GM23338 (cell line): Measurements from ENCODE around the gene TAF1A. TPM values are rescaled to one million over a fixed set of nuclear protein-coding genes. Genes with fewer than 3 reads are reported as not detected.
A peak's percentile ranks its signal among the peaks of the same experiment; 100 is the strongest.

ENCODE experiments used
- ATAC-seq: fragments of 200-7000 bp; cut with Tn5 transposase; 3 replicates; pipeline ENCODE4 v1.9.1; 2020
- DNase-seq: peaks from one replicate; pipeline ENCODE4 v3.0.0-alpha.2; 2015; ENCODE audit warnings: low spot score
- H2AFZ ChIP-seq: fragments of 200-600 bp; sonication (generic); 2 replicates; pipeline ENCODE4 v1.8.0; 2016; ENCODE audit warnings: antibody characterized with exemption, mild to moderate bottlenecking, moderate library complexity
- H3F3A ChIP-seq: fragments of 200-600 bp; sonication (generic); replicated peaks from 2 replicates; pipeline ENCODE4 v1.8.0; 2017; ENCODE audit warnings: antibody characterized with exemption, mixed run types, low read depth
- H3K27ac ChIP-seq: fragments of 200-600 bp; sonication (generic); 2 replicates; pipeline ENCODE4 v1.6.1; 2016; ENCODE audit warnings: low read depth
- H3K27me3 ChIP-seq: fragments of 200-600 bp; sonication (generic); 2 replicates; pipeline ENCODE4 v1.8.0; 2016; ENCODE audit warnings: mild to moderate bottlenecking, mixed run types, moderate library complexity; ENCODE audit not compliant: insufficient read depth
- H3K36me3 ChIP-seq: fragments of 200-600 bp; sonication (generic); 2 replicates; pipeline ENCODE4 v1.8.0; 2016; ENCODE audit warnings: mild to moderate bottlenecking; ENCODE audit not compliant: insufficient read depth
- H3K4me1 ChIP-seq: fragments of 200-600 bp; sonication (generic); 2 replicates; pipeline ENCODE4 v1.8.0; 2016; ENCODE audit warnings: mild to moderate bottlenecking, moderate library complexity; ENCODE audit not compliant: insufficient read depth
- H3K4me2 ChIP-seq: fragments of 200-600 bp; sonication (generic); 2 replicates; pipeline ENCODE4 v1.7.1; 2017; ENCODE audit warnings: mixed run types
- H3K4me3 ChIP-seq: fragments of 200-600 bp; sonication (generic); 2 replicates; pipeline ENCODE4 v1.6.1; 2016; ENCODE audit warnings: mixed run types
- H3K79me2 ChIP-seq: fragments of 200-600 bp; sonication (generic); replicated peaks from 2 replicates; pipeline ENCODE4 v1.8.0; 2017; ENCODE audit warnings: mild to moderate bottlenecking; ENCODE audit not compliant: insufficient read depth
- H3K9me2 ChIP-seq: fragments of 200-600 bp; sonication (generic); 2 replicates; pipeline ENCODE4 v1.8.0; 2017; ENCODE audit not compliant: insufficient read depth
- H4K20me1 ChIP-seq: fragments of 200-600 bp; sonication (generic); replicated peaks from 2 replicates; pipeline ENCODE4 v1.8.0; 2017; ENCODE audit warnings: mild to moderate bottlenecking; ENCODE audit not compliant: insufficient read depth
- H3K27ac Mint-ChIP-seq: 2 replicates; pipeline ENCODE4 v1.8.0; 2020; ENCODE audit warnings: inconsistent platforms, mild to moderate bottlenecking, moderate library complexity, mixed read lengths
- H3K27me3 Mint-ChIP-seq: 3 replicates; pipeline ENCODE4 v1.8.0; 2022; ENCODE audit warnings: low read depth, mild to moderate bottlenecking, moderate library complexity, mixed read lengths, inconsistent platforms; ENCODE audit not compliant: insufficient read depth, poor library complexity
- H3K36me3 Mint-ChIP-seq: 3 replicates; pipeline ENCODE4 v1.8.0; 2021; ENCODE audit warnings: low read depth, mild to moderate bottlenecking, inconsistent platforms, moderate library complexity, mixed read lengths
- H3K4me1 Mint-ChIP-seq: 3 replicates; pipeline ENCODE4 v1.8.0; 2020; ENCODE audit warnings: mild to moderate bottlenecking, inconsistent platforms, mixed read lengths
- H3K4me3 Mint-ChIP-seq: 3 replicates; pipeline ENCODE4 v1.8.0; 2021; ENCODE audit warnings: moderate library complexity, mild to moderate bottlenecking, inconsistent platforms, mixed read lengths
- H3K9me3 Mint-ChIP-seq: 3 replicates; pipeline ENCODE4 v1.8.0; 2020; ENCODE audit warnings: moderate library complexity, mild to moderate bottlenecking, inconsistent platforms, mixed read lengths
- CREB1 ChIP-seq: fragments of 250-450 bp; sonication (Bioruptor Pico); IDR thresholded peaks from 2 replicates; pipeline ENCODE4 v1.5.0; 2020; ENCODE audit warnings: low read depth, mild to moderate bottlenecking, moderate library complexity
- CTCF ChIP-seq, 2 experiments: fragments of 200-600 bp in 1 of 2; sonication (generic) in 1 of 2; conservative IDR thresholded peaks; 2 replicates each; pipeline versions ENCODE4 v1.5.1 to v1.6.1; 2016 to 2017; ENCODE audit warnings: antibody characterized with exemption in 2 of 2, low read depth in 2 of 2, mild to moderate bottlenecking in 2 of 2, moderate library complexity in 1 of 2
- EZH2phosphoT487 ChIP-seq: fragments of 200-600 bp; sonication (generic); IDR thresholded peaks from one replicate; pipeline ENCODE4 v1.8.1; 2018; ENCODE audit warnings: antibody characterized with exemption; ENCODE audit not compliant: unreplicated experiment
- JUNB ChIP-seq: IDR thresholded peaks from one replicate; pipeline ENCODE4 v1.6.1; 2016; ENCODE audit warnings: antibody characterized with exemption; ENCODE audit not compliant: unreplicated experiment
- POLR2AphosphoS5 ChIP-seq: IDR thresholded peaks from 2 replicates; pipeline ENCODE4 v1.6.1; 2016; ENCODE audit warnings: antibody characterized with exemption, low read depth
- STAT1 ChIP-seq: IDR thresholded peaks from one replicate; pipeline ENCODE4 v1.6.1; 2016; ENCODE audit warnings: antibody characterized with exemption; ENCODE audit not compliant: unreplicated experiment
- ZNF114 ChIP-seq: fragments of 250-450 bp; sonication (Bioruptor Pico); IDR thresholded peaks from 2 replicates; pipeline ENCODE4 v1.5.0; 2020; ENCODE audit warnings: mild to moderate bottlenecking, moderate library complexity
- ZNF331 ChIP-seq: fragments of 250-450 bp; sonication (Bioruptor Pico); IDR thresholded peaks from 2 replicates; pipeline ENCODE4 v1.5.0; 2020; ENCODE audit warnings: low read depth, mild to moderate bottlenecking, moderate library complexity
- ZNF462 ChIP-seq: fragments of 250-450 bp; sonication (Bioruptor Pico); IDR thresholded peaks from 2 replicates; pipeline ENCODE4 v1.5.0; 2020; ENCODE audit warnings: mild to moderate bottlenecking, moderate library complexity
- polyA plus RNA-seq: library from polyadenylated mRNA; unstranded; fragments of >200 nt; fragmentation: Nextera tagmentation; extraction: Ambion mirVana; gene quantifications from 2 replicates; pipeline ENCODE4 v1.2.1, GENCODE V29; 2016
- total RNA-seq: library from RNA; depleted of rRNA; stranded (reverse); fragments of >200 nt; shearing (Covaris generic); gene quantifications from 2 replicates; pipeline ENCODE4 v1.2.3, GENCODE V29; 2014

The TAF1A gene
- total and polyA plus RNA-seq, 2 experiments from 2014 or later, result 5.5 to 13.3 TPM

- no peak for TF ChIP-seq ZNF462 (CRISPR knock-in tag)
- no peak for TF ChIP-seq POLR2AphosphoS5
These were observed 58.9 kb downstream of the TAF1A start (continued) for GRCh38 chr1:222530852-222531251.

- no peaks in the 10 kb centered on the region; the same call in 1 of the 2 replicates for H3K9me2 ChIP-seq
- no peaks in the 10 kb centered on the region for H4K20me1 ChIP-seq
- H3K4me3 ChIP-seq, result no peak overlapping the region
- Mint-ChIP-seq H3K36me3 (no peaks in the 10 kb centered on the region), H3K27ac (no peak overlapping the region), H3K4me3 (no peak overlapping the region), H3K9me3 (no peaks in the 10 kb centered on the region), H3K4me1 (no peaks in the 10 kb centered on the region), H3K27me3 (peaks cover 3% of the 10 kb centered on the region)
- H3K27ac ChIP-seq, result no peak overlapping the region
- H3K27me3 ChIP-seq, result no peaks in the 10 kb centered on the region
- no peaks in the 10 kb centered on the region for H3K79me2 ChIP-seq
- DNase-seq (no peak), ATAC-seq (no peak)
- no peaks in the 10 kb centered on the region for H3F3A ChIP-seq
- H3K4me2 ChIP-seq, result no peak overlapping the region
- H3K36me3 ChIP-seq, result no peaks in the 10 kb centered on the region
- no peaks in the 10 kb centered on the region for H3K4me1 ChIP-seq
- H2AFZ ChIP-seq, result peak overlapping the region; percentile 7; the same call in 1 of the 2 replicates
- TF ChIP-seq ZNF462 (CRISPR knock-in tag) (no peak), JUNB (no peak), CTCF (conservative IDR thresholded peaks at IDR 0.05; ENCODE audit: low read depth in 2 of 2) (no peak), ZNF114 (CRISPR knock-in tag) (no peak), STAT1 (no peak), ZNF331 (no peak), EZH2phosphoT487 (no peak), CREB1 (CRISPR knock-in tag) (no peak)
These were observed 59.8 kb downstream of the TAF1A start for GRCh38 chr1:222529916-222530315.
